Ishikawa (cell line): ENCODE data around the gene LLGL1.

ENCODE experiments used
- CEBPB ChIP-seq: IDR thresholded peaks from 2 replicates; pipeline ENCODE4 v1.6.1; 2012
- CREB1 ChIP-seq: IDR thresholded peaks from 2 replicates; pipeline ENCODE4 v1.6.1; 2012; ENCODE audit warnings: low read depth
- EGR1 ChIP-seq: IDR thresholded peaks from 2 replicates; pipeline ENCODE4 v1.6.1; 2012
- EP300 ChIP-seq: IDR thresholded peaks from 2 replicates; pipeline ENCODE4 v1.6.1; 2012; ENCODE audit warnings: borderline replicate concordance
- FOXM1 ChIP-seq: IDR thresholded peaks from 2 replicates; pipeline ENCODE4 v1.6.1; 2012; ENCODE audit warnings: low read depth, borderline replicate concordance
- MAX ChIP-seq: IDR thresholded peaks from 2 replicates; pipeline ENCODE4 v1.6.1; 2012
- NFIC ChIP-seq: IDR thresholded peaks from 2 replicates; pipeline ENCODE4 v1.6.1; 2012
- RAD21 ChIP-seq: IDR thresholded peaks from 2 replicates; pipeline ENCODE4 v1.6.1; 2012; ENCODE audit warnings: low read depth
- REST ChIP-seq: IDR thresholded peaks from 2 replicates; pipeline ENCODE4 v1.6.1; 2012; ENCODE audit warnings: low read depth, mild to moderate bottlenecking
- TAF1 ChIP-seq: IDR thresholded peaks from 2 replicates; pipeline ENCODE4 v1.6.1; 2012; ENCODE audit warnings: low read depth, mild to moderate bottlenecking
- TCF12 ChIP-seq: IDR thresholded peaks from 2 replicates; pipeline ENCODE4 v1.6.1; 2012; ENCODE audit warnings: low read depth
- TEAD4 ChIP-seq: IDR thresholded peaks from 2 replicates; pipeline ENCODE4 v1.6.1; 2012
- USF1 ChIP-seq: IDR thresholded peaks from 2 replicates; pipeline ENCODE4 v1.6.1; 2012
- YY1 ChIP-seq: IDR thresholded peaks from 2 replicates; pipeline ENCODE4 v1.6.1; 2012; ENCODE audit warnings: low read depth
- ZBTB7A ChIP-seq: IDR thresholded peaks from 2 replicates; pipeline ENCODE4 v1.6.1; 2012; ENCODE audit warnings: low read depth

Gene LLGL1

GRCh38 chr17:18187226-18187625 is 38.2 kb upstream of the LLGL1 start:
- TF ChIP-seq MAX (no peak), EGR1 (no peak), NFIC (no peak), FOXM1 (no peak), RAD21 (no peak), YY1 (no peak), TCF12 (no peak), REST (no peak), CREB1 (no peak), USF1 (no peak)

GRCh38 chr17:18187821-18188761 is 37.3 kb upstream of the LLGL1 start:
- TF ChIP-seq USF1 (no peak), TAF1 (no peak), TCF12 (no peak), EP300 (no peak), NFIC (no peak), EGR1 (no peak), REST (no peak), RAD21 (no peak), TEAD4 (no peak), ZBTB7A (no peak), YY1 (no peak), CEBPB (no peak), FOXM1 (no peak), CREB1 (no peak)

GRCh38 chr17:18190628-18191235 is 34.7 kb upstream of the LLGL1 start:
- TF ChIP-seq USF1 (no peak), TCF12 (no peak), CREB1 (no peak)

- 0 out of 2 replicates have a peak, but pooled peaks have one; percentile 13 for TF ChIP-seq NFIC
- TF ChIP-seq CEBPB, result no peak
Observed at GRCh38 chr17:18191236-18191667, 34.2 kb upstream of the LLGL1 start.

GRCh38 chr17:18191967-18192366 is 33.5 kb upstream of the LLGL1 start:
- no peak for TF ChIP-seq USF1
- no peak for TF ChIP-seq NFIC
- TF ChIP-seq MAX, result no peak
- TF ChIP-seq TAF1, result no peak
- TF ChIP-seq YY1, result no peak
- TF ChIP-seq REST, result no peak
- no peak for TF ChIP-seq TEAD4
- no peak for TF ChIP-seq EP300
- TF ChIP-seq FOXM1, result no peak
- no peak for TF ChIP-seq ZBTB7A
- TF ChIP-seq CREB1, result no peak
- no peak for TF ChIP-seq EGR1
- TF ChIP-seq CEBPB, result no peak
- no peak for TF ChIP-seq RAD21
- TF ChIP-seq TCF12, result no peak
